ENCODE measurements around the gene LHCGR. TPM values are rescaled to one million over a fixed set of nuclear protein-coding genes. Genes with fewer than 3 reads are reported as not detected.
"Not testable (repeated sequence)": the region's sequence is repeated elsewhere in the genome, so short reads cannot be mapped to it uniquely, and the experiment has no call there.

LHCGR gene
- total RNA-seq, 1 donor from 2014 or later: not detected

- no peak for DNase-seq (ENCODE audit: low read depth in 2 of 2)
Observed at GRCh38 chr2:48747319-48747718, 8.2 kb downstream of the LHCGR start.

GRCh38 chr2:48739236-48739635 is 16.3 kb downstream of the LHCGR start:
- DNase-seq (ENCODE audit: low read depth in 2 of 2): not testable (repeated sequence)

- peak; percentile 6 to 89 for DNase-seq (ENCODE audit: low read depth in 2 of 2)
Observed at GRCh38 chr2:48738806-48739205, 16.7 kb downstream of the LHCGR start.

GRCh38 chr2:48736251-48736650 is 19.3 kb downstream of the LHCGR start:
- DNase-seq (ENCODE audit: low read depth in 2 of 2): no peak

- DNase-seq (ENCODE audit: low read depth in 2 of 2): no peak
Observed at GRCh38 chr2:48734576-48735303, 20.8 kb downstream of the LHCGR start.

GRCh38 chr2:48733067-48733503 is 22.4 kb downstream of the LHCGR start:
- no peak for DNase-seq (ENCODE audit: low read depth in 2 of 2)

GRCh38 chr2:48728840-48729239 is 26.7 kb downstream of the LHCGR start:
- no peak for DNase-seq (ENCODE audit: low read depth in 2 of 2)

- no peak for DNase-seq (ENCODE audit: low read depth in 2 of 2)
Observed at GRCh38 chr2:48728295-48728694, 27.2 kb downstream of the LHCGR start.

GRCh38 chr2:48727560-48727959 is 28.0 kb downstream of the LHCGR start:
- DNase-seq (ENCODE audit: low read depth in 2 of 2): no peak

GRCh38 chr2:48725696-48726494 is 29.6 kb downstream of the LHCGR start:
- DNase-seq (ENCODE audit: low read depth in 2 of 2): peak in 1 of 2 donors; percentile 16

- no peak for DNase-seq (ENCODE audit: low read depth in 2 of 2)
Observed at GRCh38 chr2:48724278-48724677, 31.2 kb downstream of the LHCGR start.

GRCh38 chr2:48723129-48723528 is 32.4 kb downstream of the LHCGR start:
- DNase-seq (ENCODE audit: low read depth in 2 of 2): peak in 1 of 2 donors; percentile 69

GRCh38 chr2:48722391-48722790 is 33.1 kb downstream of the LHCGR start:
- peak in 1 of 2 donors; percentile 90 for DNase-seq (ENCODE audit: low read depth in 2 of 2)

GRCh38 chr2:48721158-48721557 is 34.4 kb downstream of the LHCGR start:
- DNase-seq (ENCODE audit: low read depth in 2 of 2): no peak

GRCh38 chr2:48719480-48720177 is 35.9 kb downstream of the LHCGR start:
- no peak for DNase-seq (ENCODE audit: low read depth in 2 of 2)

GRCh38 chr2:48717846-48718245 is 37.7 kb downstream of the LHCGR start:
- DNase-seq (ENCODE audit: low read depth in 2 of 2): no peak

GRCh38 chr2:48715956-48716355 is 39.6 kb downstream of the LHCGR start:
- DNase-seq (ENCODE audit: low read depth in 2 of 2): no peak

GRCh38 chr2:48715042-48715899 is 40.3 kb downstream of the LHCGR start:
- DNase-seq (ENCODE audit: low read depth in 2 of 2): peak in 1 of 2 donors; percentile 88

- no peak for DNase-seq (ENCODE audit: low read depth in 2 of 2)
Observed at GRCh38 chr2:48714245-48714644, 41.3 kb downstream of the LHCGR start.

GRCh38 chr2:48713647-48714046 is 41.9 kb downstream of the LHCGR start:
- no peak for DNase-seq (ENCODE audit: low read depth in 2 of 2)

- DNase-seq (ENCODE audit: low read depth in 2 of 2): no peak
Observed at GRCh38 chr2:48712151-48712550, 43.4 kb downstream of the LHCGR start.
